Naive B cell (primary cell): Measurements from ENCODE around the gene RAB8A. TPM values are rescaled to one million over a fixed set of nuclear protein-coding genes. Genes with fewer than 3 reads are reported as not detected.

Experiments
- ATAC-seq, 2 donors: fragments of 150-1000 bp; cut with Tn5 transposase; 2 replicates each; pipeline ENCODE4 v1.10.0; 2021; ENCODE audit warnings: low read depth in 2 of 2, mild to moderate bottlenecking in 2 of 2, moderate library complexity in 2 of 2
- DNase-seq: peaks from one replicate; pipeline ENCODE4 v3.0.0; 2022
- H3K27ac Mint-ChIP-seq, 6 donors: one replicate each; pipeline ENCODE4 v1.8.0; 2020 to 2022; ENCODE audit warnings: mild to moderate bottlenecking in 6 of 6, mixed read lengths in 6 of 6, moderate library complexity in 5 of 6, inconsistent platforms in 2 of 6
- H3K27me3 Mint-ChIP-seq, 3 donors: one replicate each; pipeline ENCODE4 v1.8.0; 2021 to 2022; ENCODE audit warnings: mixed read lengths in 3 of 3, mild to moderate bottlenecking in 1 of 3
- H3K36me3 Mint-ChIP-seq, 2 donors: one replicate each; pipeline ENCODE4 v1.8.0; 2020 to 2022; ENCODE audit warnings: mixed read lengths in 2 of 2, inconsistent platforms in 1 of 2, mild to moderate bottlenecking in 1 of 2
- H3K4me1 Mint-ChIP-seq, 3 donors: one replicate each; pipeline ENCODE4 v1.8.0; 2020 to 2022; ENCODE audit warnings: mixed read lengths in 3 of 3, inconsistent platforms in 1 of 3, mild to moderate bottlenecking in 1 of 3, moderate library complexity in 1 of 3
- H3K4me3 Mint-ChIP-seq, 8 donors: one replicate each; pipeline ENCODE4 v1.8.0; 2020 to 2022; ENCODE audit warnings: mild to moderate bottlenecking in 8 of 8, mixed read lengths in 8 of 8, moderate library complexity in 8 of 8, inconsistent platforms in 2 of 8
- H3K9me3 Mint-ChIP-seq, 7 donors: one replicate each; pipeline ENCODE4 v1.8.0; 2020 to 2022; ENCODE audit warnings: mixed read lengths in 7 of 7, mild to moderate bottlenecking in 5 of 7, inconsistent platforms in 2 of 7, moderate library complexity in 1 of 7
- polyA plus RNA-seq, 6 donors: library from polyadenylated mRNA; unstranded; fragments of 300-500 nt; fragmentation: Illumina TruSeq; gene quantifications; one replicate each; pipeline ENCODE4 v1.2.3, GENCODE V29; 2021; ENCODE audit warnings: low read depth in 6 of 6

Gene RAB8A
- polyA plus RNA-seq: 100 to 1,000 TPM in 5 of 6 donors, 10 to 100 TPM in 1; 98.8 to 134 (median 112) TPM

- no peaks in the 10 kb centered on the region for H3K9me3 Mint-ChIP-seq
- no peaks in the 10 kb centered on the region for H3K27me3 Mint-ChIP-seq
- peak within 1 kb of the TSS; percentile 91 to 99 (median 98) for H3K4me3 Mint-ChIP-seq
- H3K4me1 Mint-ChIP-seq: peaks cover 26 to 45% (median 27%) of the 10 kb centered on the region in 3 donors
- ATAC-seq: peak; percentile 88 to 90
- peak within 1 kb of the TSS; percentile 97 to 99 (median 98) for H3K27ac Mint-ChIP-seq
- H3K36me3 Mint-ChIP-seq: no peaks in the 10 kb centered on the region
- DNase-seq: peak; percentile 99
Measured at GRCh38 chr19:16111160-16111908, at the start of gene RAB8A. TSS of gene RAB8A (plus strand) at chr19:16111889. CDS start at chr19:16111902, 13 bp downstream.

GRCh38 chr19:16061943-16062342 lies 49.7 kb upstream of the RAB8A start:
- H3K4me3 Mint-ChIP-seq: peak overlapping the region in 1 of 8 donors; percentile 29
- no peak overlapping the region for H3K27ac Mint-ChIP-seq
- ATAC-seq: no peak

GRCh38 chr19:16062789-16063188 lies 48.9 kb upstream of the RAB8A start:
- Mint-ChIP-seq H3K27ac (peak overlapping the region in 1 of 6 donors; percentile 38), H3K4me1 (peaks cover 15 to 19% (median 17%) of the 10 kb centered on the region in 3 donors), H3K9me3 (no peaks in the 10 kb centered on the region), H3K27me3 (peaks cover 0 to 6% (median 0%) of the 10 kb centered on the region in 3 donors), H3K36me3 (no peaks in the 10 kb centered on the region), H3K4me3 (no peak overlapping the region)
- DNase-seq: peak; percentile 60
- peak; percentile 50 to 73 for ATAC-seq

More at GRCh38 chr19:16061943-16062342, 49.7 kb upstream of the RAB8A start:
- H3K4me1 Mint-ChIP-seq: peaks cover 15 to 19% (median 17%) of the 10 kb centered on the region in 3 donors
- peaks cover 0 to 5% (median 0%) of the 10 kb centered on the region in 7 donors for H3K9me3 Mint-ChIP-seq
- no peaks in the 10 kb centered on the region for H3K36me3 Mint-ChIP-seq
- no peak for DNase-seq
- peaks cover 0 to 6% (median 0%) of the 10 kb centered on the region in 3 donors for H3K27me3 Mint-ChIP-seq

- Mint-ChIP-seq H3K4me3 (no peak overlapping the region), H3K27ac (peak overlapping the region in 2 of 6 donors; percentile 59 to 69), H3K4me1 (peaks cover 15 to 19% (median 17%) of the 10 kb centered on the region in 3 donors), H3K36me3 (no peaks in the 10 kb centered on the region), H3K9me3 (no peaks in the 10 kb centered on the region), H3K27me3 (no peaks in the 10 kb centered on the region)
- DNase-seq (no peak), ATAC-seq (no peak)
Measured at GRCh38 chr19:16064209-16064889, 47.3 kb upstream of the RAB8A start.

- Mint-ChIP-seq H3K4me3 (peak overlapping the region in 4 of 8 donors; percentile 6 to 68 (median 34)), H3K27ac (peak overlapping the region; percentile 19 to 95 (median 75)), H3K27me3 (no peaks in the 10 kb centered on the region), H3K4me1 (peaks cover 15 to 19% (median 17%) of the 10 kb centered on the region in 3 donors), H3K9me3 (no peaks in the 10 kb centered on the region), H3K36me3 (no peaks in the 10 kb centered on the region)
- DNase-seq (peak; percentile 50), ATAC-seq (no peak)
Measured at GRCh38 chr19:16066611-16067104, 45.0 kb upstream of the RAB8A start.

GRCh38 chr19:16067205-16067938 lies 44.3 kb upstream of the RAB8A start:
- ATAC-seq: no peak
- Mint-ChIP-seq H3K27ac (no peak overlapping the region), H3K4me1 (peaks cover 15 to 20% (median 17%) of the 10 kb centered on the region in 3 donors), H3K36me3 (no peaks in the 10 kb centered on the region), H3K9me3 (no peaks in the 10 kb centered on the region), H3K27me3 (no peaks in the 10 kb centered on the region), H3K4me3 (no peak overlapping the region)
- DNase-seq: no peak

GRCh38 chr19:16068696-16069259 lies 42.9 kb upstream of the RAB8A start:
- no peaks in the 10 kb centered on the region for H3K36me3 Mint-ChIP-seq
- no peaks in the 10 kb centered on the region for H3K9me3 Mint-ChIP-seq
- peaks cover 13 to 16% (median 14%) of the 10 kb centered on the region in 3 donors for H3K4me1 Mint-ChIP-seq
- no peak overlapping the region for H3K4me3 Mint-ChIP-seq
- no peak overlapping the region for H3K27ac Mint-ChIP-seq
- DNase-seq (no peak), ATAC-seq (no peak)
- H3K27me3 Mint-ChIP-seq: no peaks in the 10 kb centered on the region

- H3K4me3 Mint-ChIP-seq: peak overlapping the region in 3 of 8 donors; percentile 60 to 89 (median 79)
- H3K4me1 Mint-ChIP-seq: peaks cover 22 to 26% (median 22%) of the 10 kb centered on the region in 3 donors
- H3K27ac Mint-ChIP-seq: no peak overlapping the region
- H3K27me3 Mint-ChIP-seq: no peaks in the 10 kb centered on the region
- no peaks in the 10 kb centered on the region for H3K36me3 Mint-ChIP-seq
- peak; percentile 7 to 13 for ATAC-seq
- no peaks in the 10 kb centered on the region for H3K9me3 Mint-ChIP-seq
- no peak for DNase-seq
Measured at GRCh38 chr19:16069813-16070365, 41.8 kb upstream of the RAB8A start.

GRCh38 chr19:16070366-16070990 lies 41.2 kb upstream of the RAB8A start:
- no peaks in the 10 kb centered on the region for H3K9me3 Mint-ChIP-seq
- H3K27ac Mint-ChIP-seq: no peak overlapping the region
- no peaks in the 10 kb centered on the region for H3K36me3 Mint-ChIP-seq
- DNase-seq (peak; percentile 94), ATAC-seq (peak; percentile 94 to 96)
- no peaks in the 10 kb centered on the region for H3K27me3 Mint-ChIP-seq
- peaks cover 23 to 32% (median 23%) of the 10 kb centered on the region in 3 donors for H3K4me1 Mint-ChIP-seq
- H3K4me3 Mint-ChIP-seq: peak overlapping the region in 3 of 8 donors; percentile 60 to 89 (median 79)

GRCh38 chr19:16071072-16071691 lies 40.5 kb upstream of the RAB8A start:
- DNase-seq: no peak
- peak overlapping the region in 2 of 6 donors; percentile 84 to 86 for H3K27ac Mint-ChIP-seq

GRCh38 chr19:16073481-16073880 lies 38.2 kb upstream of the RAB8A start:
- H3K27me3 Mint-ChIP-seq: no peaks in the 10 kb centered on the region
- DNase-seq: no peak
- peaks cover 28 to 38% (median 34%) of the 10 kb centered on the region in 3 donors for H3K4me1 Mint-ChIP-seq
- peak overlapping the region in 5 of 6 donors; percentile 53 to 93 (median 79) for H3K27ac Mint-ChIP-seq
- no peak for ATAC-seq
- no peaks in the 10 kb centered on the region for H3K36me3 Mint-ChIP-seq
- no peaks in the 10 kb centered on the region for H3K9me3 Mint-ChIP-seq
- H3K4me3 Mint-ChIP-seq: peak overlapping the region in 2 of 8 donors; percentile 3 to 84

More at GRCh38 chr19:16071072-16071691, 40.5 kb upstream of the RAB8A start:
- Mint-ChIP-seq H3K4me3 (peak overlapping the region in 2 of 8 donors; percentile 60 to 79), H3K9me3 (no peaks in the 10 kb centered on the region), H3K27me3 (no peaks in the 10 kb centered on the region), H3K4me1 (peaks cover 27 to 34% (median 29%) of the 10 kb centered on the region in 3 donors), H3K36me3 (no peaks in the 10 kb centered on the region)
- no peak for ATAC-seq

- peak overlapping the region; percentile 79 to 96 (median 92) for H3K27ac Mint-ChIP-seq
- ATAC-seq (no peak), DNase-seq (no peak)
- no peaks in the 10 kb centered on the region for H3K9me3 Mint-ChIP-seq
- H3K36me3 Mint-ChIP-seq: no peaks in the 10 kb centered on the region
- H3K4me1 Mint-ChIP-seq: peaks cover 31 to 43% (median 40%) of the 10 kb centered on the region in 3 donors
- no peaks in the 10 kb centered on the region for H3K27me3 Mint-ChIP-seq
- peak overlapping the region in 6 of 8 donors; percentile 47 to 96 (median 76) for H3K4me3 Mint-ChIP-seq
Measured at GRCh38 chr19:16073988-16074387, 37.7 kb upstream of the RAB8A start.
